ENCODE data around the gene CDH23.
A peak's percentile ranks its signal among the peaks of the same experiment; 100 is the strongest.

Gene CDH23

DNA sequence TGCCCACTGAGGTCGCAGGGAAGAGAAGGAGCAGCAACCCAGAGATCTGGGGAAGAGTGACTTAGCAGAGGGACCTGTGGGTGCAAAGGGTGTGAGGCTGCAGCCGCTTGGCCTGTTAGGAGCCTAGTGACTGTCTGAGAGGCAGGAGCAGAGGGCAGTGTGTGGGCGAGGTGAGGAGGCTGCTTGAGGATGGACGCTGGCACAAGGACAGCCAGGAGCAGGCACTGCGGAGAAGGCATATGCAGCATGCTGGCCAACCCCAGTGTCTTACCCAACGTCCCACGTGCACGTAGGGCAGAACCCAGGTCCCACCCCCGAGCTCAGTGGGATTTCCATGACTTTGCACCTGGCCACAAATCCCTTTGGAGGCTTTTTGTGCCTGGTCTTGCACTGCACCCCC is 268.7 kb downstream of the CDH23 start:
- Histone ChIP-seq H3K9me3 (no peaks in the 10 kb centered on the region), H3K36me3 (no peaks in the 10 kb centered on the region), H3K27me3 (peaks cover 14% of the 10 kb centered on the region), H3K4me3 (ENCODE audit: low read depth in 1 of 2, low read length in 1 of 2) (no peak overlapping the region), H3K4me1 (ENCODE audit: control insufficient read depth in 1 of 2, insufficient read depth in 1 of 2, low read depth in 1 of 2, low read length in 1 of 2) (peaks cover 9 to 15% of the 10 kb centered on the region in 2 experiments), H3K27ac (no peak overlapping the region)
- TF ChIP-seq, protein P1, sequence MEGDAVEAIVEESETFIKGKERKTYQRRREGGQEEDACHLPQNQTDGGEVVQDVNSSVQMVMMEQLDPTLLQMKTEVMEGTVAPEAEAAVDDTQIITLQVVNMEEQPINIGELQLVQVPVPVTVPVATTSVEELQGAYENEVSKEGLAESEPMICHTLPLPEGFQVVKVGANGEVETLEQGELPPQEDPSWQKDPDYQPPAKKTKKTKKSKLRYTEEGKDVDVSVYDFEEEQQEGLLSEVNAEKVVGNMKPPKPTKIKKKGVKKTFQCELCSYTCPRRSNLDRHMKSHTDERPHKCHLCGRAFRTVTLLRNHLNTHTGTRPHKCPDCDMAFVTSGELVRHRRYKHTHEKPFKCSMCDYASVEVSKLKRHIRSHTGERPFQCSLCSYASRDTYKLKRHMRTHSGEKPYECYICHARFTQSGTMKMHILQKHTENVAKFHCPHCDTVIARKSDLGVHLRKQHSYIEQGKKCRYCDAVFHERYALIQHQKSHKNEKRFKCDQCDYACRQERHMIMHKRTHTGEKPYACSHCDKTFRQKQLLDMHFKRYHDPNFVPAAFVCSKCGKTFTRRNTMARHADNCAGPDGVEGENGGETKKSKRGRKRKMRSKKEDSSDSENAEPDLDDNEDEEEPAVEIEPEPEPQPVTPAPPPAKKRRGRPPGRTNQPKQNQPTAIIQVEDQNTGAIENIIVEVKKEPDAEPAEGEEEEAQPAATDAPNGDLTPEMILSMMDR (IDR thresholded peaks at IDR 0.05) = no peak

DNA sequence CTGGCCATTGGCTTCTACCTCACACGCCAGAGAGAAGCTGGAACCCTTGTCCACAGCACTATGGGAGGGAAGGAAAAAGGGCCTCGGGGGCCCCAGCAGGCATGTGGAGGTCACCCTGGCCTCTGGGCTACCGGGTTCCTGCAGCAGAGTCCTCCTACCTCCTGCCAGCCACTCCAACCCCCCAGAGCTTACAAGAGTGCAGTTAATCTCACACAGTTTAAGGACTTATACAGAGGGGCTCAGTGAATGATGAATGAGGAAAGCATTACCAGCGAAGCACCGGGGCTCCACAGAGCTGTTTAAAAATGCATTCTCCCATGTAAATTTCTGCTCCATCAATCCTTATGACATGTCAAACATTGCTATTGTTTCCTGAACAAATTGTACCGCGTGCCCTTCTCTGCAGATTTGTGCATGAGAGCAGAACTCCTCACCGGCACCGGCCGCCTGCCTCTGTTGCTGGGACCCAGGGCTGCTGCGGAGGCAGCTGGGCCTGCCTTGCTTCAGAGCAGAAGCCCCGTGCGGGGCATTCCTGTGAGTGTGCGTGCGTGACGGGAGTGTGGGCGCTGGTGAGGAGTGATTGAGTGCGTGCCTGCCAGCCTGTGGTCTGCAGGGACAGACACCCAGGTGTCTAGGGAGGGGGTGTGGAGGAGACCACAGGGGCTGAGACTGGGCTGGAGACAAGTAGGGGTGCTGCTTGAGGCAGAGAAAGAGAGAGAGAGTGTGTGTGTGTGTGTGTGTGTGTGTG is 270.1 kb downstream of the CDH23 start:
- Histone ChIP-seq H3K27ac (no peak overlapping the region), H3K4me3 (ENCODE audit: low read depth in 1 of 2, low read length in 1 of 2) (no peak overlapping the region), H3K9me3 (no peaks in the 10 kb centered on the region), H3K4me1 (ENCODE audit: control insufficient read depth in 1 of 2, insufficient read depth in 1 of 2, low read depth in 1 of 2, low read length in 1 of 2) (peaks cover 6 to 11% of the 10 kb centered on the region in 2 experiments), H3K27me3 (peaks cover 14% of the 10 kb centered on the region), H3K36me3 (no peaks in the 10 kb centered on the region)
- TF ChIP-seq, protein P1 (IDR thresholded peaks at IDR 0.05) = no peak

GRCh38 chr10:71667387-71667752 is 270.6 kb downstream of the CDH23 start:
- peaks cover 6 to 11% of the 10 kb centered on the region in 2 experiments for H3K4me1 ChIP-seq (ENCODE audit: control insufficient read depth in 1 of 2, insufficient read depth in 1 of 2, low read depth in 1 of 2, low read length in 1 of 2)
- H3K36me3 ChIP-seq = no peaks in the 10 kb centered on the region
- TF ChIP-seq, protein P1 (IDR thresholded peaks at IDR 0.05) = no peak
- no peaks in the 10 kb centered on the region for H3K9me3 ChIP-seq
- peak overlapping the region; percentile 50 for H3K27ac ChIP-seq
- H3K4me3 ChIP-seq (ENCODE audit: low read depth in 1 of 2, low read length in 1 of 2) = no peak overlapping the region
- peaks cover 14% of the 10 kb centered on the region for H3K27me3 ChIP-seq

- Histone ChIP-seq H3K36me3 (no peaks in the 10 kb centered on the region), H3K4me1 (ENCODE audit: control insufficient read depth in 1 of 2, insufficient read depth in 1 of 2, low read depth in 1 of 2, low read length in 1 of 2) (peaks cover 5 to 6% of the 10 kb centered on the region in 2 experiments), H3K9me3 (no peaks in the 10 kb centered on the region), H3K27me3 (no peaks in the 10 kb centered on the region), H3K4me3 (ENCODE audit: low read depth in 1 of 2, low read length in 1 of 2) (no peak overlapping the region), H3K27ac (no peak overlapping the region)
- TF ChIP-seq, protein P1 (IDR thresholded peaks at IDR 0.05) = no peak
Observed at GRCh38 chr10:71671994-71672946, 275.6 kb downstream of the CDH23 start.

DNA sequence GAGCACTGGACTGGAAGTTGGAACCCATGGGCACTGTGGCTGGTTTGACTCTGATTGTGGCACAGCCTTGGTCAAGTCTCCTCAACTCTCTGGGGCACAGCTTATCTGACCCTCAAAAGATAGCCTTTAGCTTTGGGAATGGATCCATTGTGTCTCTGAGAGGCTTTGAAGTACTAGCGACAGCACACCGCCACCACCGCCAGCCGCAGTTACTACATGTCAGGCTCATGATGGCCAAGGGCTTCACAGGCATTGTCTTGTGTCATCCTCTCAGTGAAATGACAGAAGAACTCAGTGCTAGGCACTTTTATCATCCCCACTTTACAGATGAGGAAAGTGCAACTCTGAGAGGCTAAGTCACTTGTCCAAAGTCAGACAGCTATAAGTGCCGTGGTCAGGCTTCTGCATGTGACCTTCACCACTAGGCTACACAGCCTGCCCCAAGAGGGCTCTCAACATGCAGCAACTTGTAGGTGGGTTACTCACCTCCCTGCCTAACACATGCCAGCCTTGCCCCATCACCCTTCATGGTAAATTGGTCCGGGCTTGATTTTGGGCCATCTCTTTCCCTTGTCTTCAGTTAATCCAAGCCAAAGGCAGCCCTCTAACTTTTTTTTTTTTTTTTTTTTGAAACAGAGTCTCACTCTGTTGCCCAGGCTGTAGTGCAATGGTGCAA is 278.7 kb downstream of the CDH23 start:
- H3K27me3 ChIP-seq = no peaks in the 10 kb centered on the region
- no peak overlapping the region for H3K4me3 ChIP-seq (ENCODE audit: low read depth in 1 of 2, low read length in 1 of 2)
- no peaks in the 10 kb centered on the region for H3K36me3 ChIP-seq
- no peaks in the 10 kb centered on the region for H3K4me1 ChIP-seq (ENCODE audit: control insufficient read depth in 1 of 2, insufficient read depth in 1 of 2, low read depth in 1 of 2, low read length in 1 of 2)
- H3K27ac ChIP-seq = no peak overlapping the region
- H3K9me3 ChIP-seq = no peaks in the 10 kb centered on the region
- TF ChIP-seq, protein P1 (IDR thresholded peaks at IDR 0.05) = no peak

Data from neutrophil (primary cell).